Activated CD4-positive, alpha-beta T cell treated with anti-CD3 and anti-CD28 coated beads, Interleukin-2, amount 50 U/mL, for 48 hours (primary cell): ENCODE results near the gene FLNC.

Experiments
- DNase-seq, 2 experiments: peaks; one replicate each; pipeline ENCODE4 v3.0.0-alpha.2; 2020

Gene FLNC

GRCh38 chr7:128805225-128805624, 25.0 kb upstream of the FLNC start:
- DNase-seq = no peak

- DNase-seq = no peak
Measured at GRCh38 chr7:128807191-128807590, 23.0 kb upstream of the FLNC start.

- no peak for DNase-seq
Measured at GRCh38 chr7:128809363-128809762, 20.8 kb upstream of the FLNC start.

GRCh38 chr7:128810473-128810872, 19.7 kb upstream of the FLNC start:
- no peak for DNase-seq

- no peak for DNase-seq
Measured at GRCh38 chr7:128810997-128811396, 19.2 kb upstream of the FLNC start.

- DNase-seq = no peak
Measured at GRCh38 chr7:128811631-128812430, 18.4 kb upstream of the FLNC start.

GRCh38 chr7:128812514-128813168, 17.6 kb upstream of the FLNC start:
- DNase-seq = no peak

GRCh38 chr7:128814499-128814898, 15.7 kb upstream of the FLNC start:
- no peak for DNase-seq

- no peak for DNase-seq
Measured at GRCh38 chr7:128815289-128815942, 14.8 kb upstream of the FLNC start.

GRCh38 chr7:128818694-128819093, 11.5 kb upstream of the FLNC start:
- no peak for DNase-seq

GRCh38 chr7:128821724-128822123, 8.5 kb upstream of the FLNC start:
- DNase-seq = no peak

GRCh38 chr7:128826512-128826911, 3.7 kb upstream of the FLNC start:
- no peak for DNase-seq

- no peak for DNase-seq
Measured at GRCh38 chr7:128826916-128827247, 3.3 kb upstream of the FLNC start.

- no peak for DNase-seq
Measured at GRCh38 chr7:128827248-128827958, 2.8 kb upstream of the FLNC start.

GRCh38 chr7:128827971-128828711, 2.1 kb upstream of the FLNC start:
- no peak for DNase-seq

- DNase-seq = no peak
Measured at GRCh38 chr7:128829391-128830166, 627 bp upstream of the FLNC start.

GRCh38 chr7:128831178-128831993, 1.2 kb downstream of the FLNC start:
- DNase-seq = no peak

- DNase-seq = no peak
Measured at GRCh38 chr7:128831994-128832879, 2.0 kb downstream of the FLNC start.

- DNase-seq = no peak
Measured at GRCh38 chr7:128832880-128833147, 2.6 kb downstream of the FLNC start.
